Mucosa of gallbladder (tissue), 1 donor: Measurements from ENCODE around the gene LMO7. TPM values are rescaled to one million over a fixed set of nuclear protein-coding genes. Genes with fewer than 3 reads are reported as not detected.

Source experiments
- DNase-seq: peaks from one replicate; pipeline ENCODE4 v3.0.0-alpha.2; 2020; ENCODE audit warnings: low spot score
- total RNA-seq: library from RNA; stranded (reverse); gene quantifications from one replicate; pipeline ENCODE4 v1.2.1, GENCODE V29; 2021
- donor health status: DM: no; HTN: no; CAD: no.

LMO7 gene
- total RNA-seq, 1 donor from 2014 or later, result 124 TPM

DNA sequence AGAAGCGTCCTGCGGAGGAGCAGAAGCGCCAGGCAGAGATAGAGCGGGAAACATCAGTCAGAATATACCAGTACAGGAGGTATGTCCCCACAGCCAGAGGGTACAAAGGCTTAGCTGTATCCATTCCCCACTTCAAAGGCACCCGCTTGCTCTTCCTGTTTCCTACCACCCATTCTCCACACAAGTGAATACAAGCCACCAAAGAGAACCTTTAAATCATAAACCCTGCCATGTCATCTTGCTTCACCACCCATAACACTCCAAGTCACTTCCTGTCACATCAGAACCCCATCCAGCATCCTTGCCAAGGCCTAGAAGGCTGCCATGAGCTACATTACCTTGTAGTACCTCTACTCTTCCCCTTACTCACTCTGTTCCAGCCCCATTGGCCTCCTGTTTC lies 205.8 kb downstream of the LMO7 start:
- no peak for DNase-seq

DNA sequence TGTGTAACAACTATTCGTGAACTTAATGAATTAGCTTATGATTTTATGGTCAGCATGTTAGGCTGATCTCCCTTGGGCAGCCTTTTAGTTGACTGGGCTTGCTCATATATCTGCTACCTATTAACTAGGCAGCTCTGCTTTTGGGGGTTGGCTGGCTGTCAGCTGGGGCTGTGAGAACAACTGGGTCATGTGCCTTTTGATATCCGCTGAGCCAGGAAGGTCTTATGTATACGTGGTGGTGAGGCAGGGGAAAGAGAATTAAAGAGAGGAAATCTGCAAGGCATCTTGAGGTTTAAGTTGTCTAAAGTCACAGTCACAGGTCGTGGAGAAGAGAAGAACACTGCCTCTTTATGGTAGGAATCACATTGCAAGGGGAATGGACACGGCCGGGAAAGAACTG lies 206.9 kb downstream of the LMO7 start:
- no peak for DNase-seq

DNA sequence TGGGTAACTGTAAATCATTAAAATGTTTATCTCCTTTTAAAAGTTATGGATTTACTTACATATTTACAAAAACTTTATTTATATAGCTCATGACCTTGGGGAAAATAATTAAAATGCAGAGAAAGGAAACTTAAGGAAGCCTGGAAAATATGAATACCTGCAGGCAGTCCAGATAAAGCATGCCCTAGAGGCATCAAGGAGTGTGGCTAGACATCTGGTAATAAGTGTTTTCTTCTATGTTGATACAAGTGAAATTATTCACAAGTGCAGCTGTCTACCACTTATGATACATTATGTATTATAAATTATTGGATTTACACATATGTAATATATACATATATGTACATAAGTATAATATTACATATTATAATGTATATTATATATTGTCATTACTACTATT lies 207.9 kb downstream of the LMO7 start:
- DNase-seq, result no peak

DNA sequence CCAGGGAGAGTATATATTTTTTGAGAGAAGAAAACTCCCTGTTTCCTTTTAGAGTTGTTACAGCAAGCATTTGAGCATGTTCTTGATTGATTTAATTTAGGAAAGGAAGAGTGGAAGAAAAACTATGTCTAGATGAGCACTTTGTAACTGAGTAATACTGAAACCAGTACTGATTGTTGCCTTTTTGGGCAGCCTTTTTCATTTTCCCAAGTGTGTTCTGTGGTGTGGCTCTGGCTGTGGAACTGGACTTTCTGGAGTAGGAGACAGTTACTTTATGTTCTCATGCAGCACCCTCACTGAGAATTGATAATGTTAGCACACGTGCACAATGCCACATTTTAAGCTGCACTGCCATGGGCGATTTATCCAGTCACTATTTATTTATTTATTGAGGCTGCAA lies 211.5 kb downstream of the LMO7 start:
- no peak for DNase-seq

DNA sequence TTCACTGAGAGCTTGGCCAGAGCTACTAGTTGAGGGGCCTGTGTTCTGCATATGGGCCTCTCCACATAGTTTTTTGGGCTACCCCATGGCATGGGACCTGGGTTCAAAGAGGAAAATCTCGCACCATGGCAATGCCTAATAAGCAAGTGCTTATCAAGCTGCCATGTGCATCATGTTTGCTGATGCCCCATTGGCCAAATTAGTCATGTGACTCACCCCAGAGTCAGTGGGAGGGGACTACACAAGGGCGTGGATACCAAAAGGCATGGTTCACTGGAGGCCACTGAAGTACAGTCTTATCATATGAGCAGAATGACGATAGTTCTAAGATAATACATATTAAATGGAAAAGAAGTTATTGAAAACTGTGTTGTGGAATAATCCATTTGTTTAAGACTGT lies 214.8 kb downstream of the LMO7 start:
- DNase-seq, result no peak

DNA sequence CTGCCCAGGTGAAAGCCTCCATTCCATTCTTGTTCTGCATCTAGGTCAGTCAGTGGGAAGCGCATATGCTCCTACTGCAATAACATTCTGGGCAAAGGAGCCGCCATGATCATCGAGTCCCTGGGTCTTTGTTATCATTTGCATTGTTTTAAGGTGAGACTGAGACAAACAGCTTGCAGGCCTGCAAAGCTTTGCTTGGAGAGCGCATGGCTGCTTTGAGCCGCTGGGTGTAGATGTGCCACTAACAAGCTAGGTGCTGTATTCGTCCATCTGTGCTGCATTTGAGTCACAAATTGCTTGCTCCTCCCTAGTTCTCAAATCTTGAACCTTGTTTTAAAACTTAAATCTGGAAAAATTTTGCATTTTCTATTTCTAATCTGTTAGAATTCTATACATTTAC lies 219.1 kb downstream of the LMO7 start:
- no peak for DNase-seq

DNA sequence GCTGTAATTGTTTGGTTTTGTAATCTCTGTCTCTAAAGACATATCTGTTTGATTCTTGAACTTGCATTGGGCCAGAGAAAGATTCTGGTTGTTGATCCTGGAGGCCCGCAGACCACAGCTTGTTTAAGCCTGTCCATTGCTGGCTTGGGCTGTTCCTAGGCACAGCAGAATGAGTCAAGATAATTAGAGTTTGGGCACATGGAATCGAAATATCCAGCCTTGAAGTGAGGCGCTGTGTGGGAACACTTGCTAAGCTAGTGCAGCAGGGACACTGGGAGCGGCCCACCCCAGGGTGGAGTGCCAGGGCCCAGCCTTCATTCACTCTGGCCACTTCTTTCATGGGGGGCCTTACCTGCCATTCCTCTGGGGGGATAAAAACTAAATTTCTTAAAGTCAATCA lies 219.7 kb downstream of the LMO7 start:
- DNase-seq, result no peak

DNA sequence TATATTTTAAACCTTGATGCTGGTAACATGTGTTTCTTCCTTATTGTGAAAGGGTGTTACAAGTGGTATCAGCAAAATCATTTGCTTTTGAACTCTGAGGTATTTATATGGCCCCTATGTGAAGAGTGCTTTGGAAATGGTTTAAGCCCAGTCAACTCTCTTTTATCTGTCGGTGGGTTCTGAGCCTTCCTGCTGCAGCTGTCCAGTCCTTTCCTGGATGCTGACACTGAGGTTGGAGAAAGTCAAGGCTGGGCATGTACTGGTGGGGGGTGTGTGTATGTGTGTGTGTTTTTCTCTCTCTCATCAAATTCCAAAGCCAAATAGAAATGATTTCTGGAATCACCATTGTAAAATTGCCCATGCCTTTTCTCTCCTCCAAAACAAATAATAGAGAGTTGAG lies 221.2 kb downstream of the LMO7 start:
- no peak for DNase-seq

DNA sequence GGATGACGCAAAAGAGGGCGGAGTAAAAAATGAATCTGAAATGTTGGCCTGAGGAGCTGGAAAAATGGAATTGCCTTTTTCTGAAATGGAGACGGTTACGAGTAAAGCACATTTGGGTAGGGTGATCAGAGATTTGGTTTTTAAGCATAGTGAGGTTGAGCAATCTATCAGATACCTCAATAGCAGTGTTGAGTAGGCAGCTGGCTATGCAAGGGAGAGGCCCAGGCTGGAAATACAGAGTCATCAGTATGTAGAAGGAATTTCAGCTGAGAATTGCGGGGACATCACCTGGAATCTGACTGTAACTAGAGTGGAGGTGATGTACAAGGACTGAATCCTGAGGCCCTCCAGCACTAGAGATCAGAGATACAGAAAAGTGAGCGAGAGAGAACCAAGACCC lies 224.8 kb downstream of the LMO7 start:
- DNase-seq, result no peak

DNA sequence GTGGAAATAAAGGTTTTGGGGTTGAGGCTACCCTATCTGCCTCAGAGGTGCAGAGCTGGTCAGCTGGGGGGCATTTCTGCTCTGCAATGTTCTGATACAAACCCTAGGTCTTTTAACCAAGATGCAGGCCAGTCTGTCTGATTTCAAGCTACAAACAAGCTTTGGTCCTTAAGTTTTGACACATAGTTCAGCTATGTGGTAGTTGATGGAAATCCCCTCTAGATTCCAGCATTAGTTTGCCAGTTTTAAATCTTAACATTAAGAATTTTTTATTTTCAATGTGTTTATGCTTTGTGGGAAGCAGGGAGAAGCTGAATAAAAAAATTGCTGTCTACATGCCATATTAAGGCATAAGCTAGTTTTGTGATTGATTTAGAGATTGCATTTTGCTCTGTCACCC lies 225.7 kb downstream of the LMO7 start:
- no peak for DNase-seq

DNA sequence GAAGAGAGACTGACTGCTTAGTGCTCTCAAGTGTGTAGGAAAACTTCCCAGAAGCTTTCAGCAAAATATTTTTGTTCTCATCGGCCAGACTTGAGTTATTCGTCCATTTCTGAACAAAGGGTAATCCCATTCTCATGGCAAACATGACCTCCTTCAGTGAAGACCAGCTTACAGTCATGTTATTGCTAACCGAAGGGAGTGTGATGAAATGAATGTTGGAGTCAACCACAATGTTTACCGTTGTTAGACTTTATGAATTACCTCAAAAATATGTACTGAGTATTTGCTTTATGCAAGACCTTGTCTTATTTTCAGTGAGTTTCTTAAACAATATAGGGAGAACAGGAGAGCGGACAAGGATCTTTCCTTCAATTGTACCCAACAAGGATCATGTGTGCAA lies 228.6 kb downstream of the LMO7 start:
- DNase-seq, result no peak

DNA sequence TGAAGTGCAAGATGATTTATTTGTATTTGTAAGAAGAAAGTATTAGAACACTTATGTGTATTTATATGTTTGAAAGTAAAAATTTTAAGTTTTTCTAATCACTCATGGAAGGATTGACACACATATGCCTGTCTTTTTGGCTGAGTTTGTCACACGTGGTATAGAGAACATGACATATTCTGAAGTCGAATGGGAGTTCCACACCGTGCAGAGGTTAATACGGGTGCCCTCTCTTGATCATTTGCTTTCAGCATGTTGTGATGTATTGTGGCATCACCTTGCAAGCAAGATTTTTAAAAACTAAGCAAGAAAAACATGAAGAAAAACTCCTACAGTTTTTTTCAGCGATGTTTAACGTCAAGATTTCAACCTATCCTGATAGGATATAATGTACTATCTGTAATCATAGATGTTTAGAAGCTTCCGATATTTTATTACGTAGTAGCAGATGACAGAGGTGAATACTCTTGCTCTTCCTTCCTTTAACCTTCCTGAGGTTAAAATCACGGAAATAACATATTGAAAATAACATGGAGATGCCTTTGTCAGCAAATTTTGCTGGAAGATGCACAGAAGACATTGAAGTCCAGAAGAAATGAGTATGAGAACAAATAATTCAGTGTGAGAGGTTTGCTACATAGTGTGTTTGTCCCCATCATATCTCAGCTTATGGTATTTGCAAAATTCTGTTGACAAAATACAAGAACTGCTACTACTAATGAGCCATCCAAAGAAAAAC lies 231.4 kb downstream of the LMO7 start:
- DNase-seq, result no peak

DNA sequence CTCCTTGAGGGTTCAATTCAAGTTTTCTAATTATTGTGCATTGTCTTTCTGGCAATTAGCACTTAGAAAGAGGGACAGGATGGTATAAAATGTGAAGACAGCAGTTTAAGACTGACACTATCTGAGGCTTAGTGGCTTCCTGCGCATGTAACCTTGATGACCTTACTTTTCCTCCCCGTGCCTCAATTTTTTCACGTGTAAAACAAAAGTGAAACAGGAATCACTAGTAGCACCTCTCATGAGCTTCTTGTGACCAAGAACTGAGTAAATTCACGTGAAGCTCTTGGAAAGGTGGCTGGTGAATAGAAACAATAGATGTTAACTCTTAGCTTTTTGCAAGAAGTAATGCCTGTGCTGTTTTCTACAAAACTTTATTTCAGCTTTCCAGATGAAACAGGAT lies 233.9 kb downstream of the LMO7 start:
- DNase-seq, result no peak

DNA sequence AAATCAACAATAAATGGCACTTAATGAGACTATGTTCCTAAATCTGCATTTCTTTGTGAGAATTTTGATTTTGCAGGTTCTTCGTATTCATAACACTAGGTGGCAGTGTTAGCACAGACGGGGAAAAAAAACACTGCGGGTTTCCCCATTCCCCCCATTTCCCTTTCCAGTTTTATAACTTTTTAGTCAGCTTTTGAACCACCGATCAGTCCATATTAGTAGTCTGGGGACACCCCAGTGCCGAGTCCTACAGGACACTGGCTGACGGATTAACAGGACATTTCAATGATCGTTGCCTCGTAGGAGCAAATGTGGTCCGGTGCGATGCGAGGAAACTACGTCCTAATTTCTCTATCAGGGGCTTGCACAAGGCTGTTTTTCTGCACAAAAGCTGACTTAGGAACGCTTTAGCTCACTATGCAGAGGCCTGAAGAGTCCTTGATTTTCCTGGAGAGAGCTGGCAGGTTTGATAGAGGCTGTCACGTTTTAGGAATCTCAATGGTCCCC lies 234.3 kb downstream of the LMO7 start:
- DNase-seq, result no peak

DNA sequence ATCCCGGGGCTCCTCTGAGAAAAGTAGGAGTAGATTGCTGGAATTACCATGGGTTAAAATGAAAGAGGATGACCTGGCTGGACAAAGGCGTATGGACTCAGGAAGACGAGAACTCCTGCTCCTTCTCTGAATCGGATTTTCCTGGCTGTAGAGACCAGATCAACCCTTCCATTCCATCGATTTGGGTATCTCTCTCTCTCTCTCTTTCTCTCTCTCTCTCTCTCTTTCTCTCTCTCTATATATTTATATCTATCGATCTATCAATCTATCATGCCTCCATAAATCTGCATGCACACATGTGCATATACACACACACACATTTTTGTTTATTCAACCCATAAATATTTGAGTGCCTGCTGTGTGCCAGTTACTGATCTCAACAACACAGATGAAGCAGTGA lies 234.9 kb downstream of the LMO7 start:
- no peak for DNase-seq

DNA sequence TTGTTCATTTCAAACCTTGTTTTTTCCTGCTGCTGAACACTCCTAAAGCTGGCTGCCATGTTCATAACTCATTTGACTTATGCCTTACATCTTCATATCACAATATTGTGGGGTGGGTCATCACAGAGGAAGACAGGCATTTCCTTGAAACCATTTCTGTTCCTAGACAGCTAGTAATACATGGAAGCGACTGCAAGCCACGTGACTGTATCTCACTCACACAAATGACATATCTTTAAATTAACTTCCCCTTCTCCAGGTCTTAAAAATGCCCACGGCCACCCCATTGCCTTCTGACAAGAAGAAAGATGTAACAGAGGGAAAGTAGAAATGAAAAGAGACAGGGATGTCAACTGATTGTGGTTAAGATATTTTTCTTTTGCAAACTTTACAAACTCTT lies 236.8 kb downstream of the LMO7 start:
- DNase-seq, result no peak

DNA sequence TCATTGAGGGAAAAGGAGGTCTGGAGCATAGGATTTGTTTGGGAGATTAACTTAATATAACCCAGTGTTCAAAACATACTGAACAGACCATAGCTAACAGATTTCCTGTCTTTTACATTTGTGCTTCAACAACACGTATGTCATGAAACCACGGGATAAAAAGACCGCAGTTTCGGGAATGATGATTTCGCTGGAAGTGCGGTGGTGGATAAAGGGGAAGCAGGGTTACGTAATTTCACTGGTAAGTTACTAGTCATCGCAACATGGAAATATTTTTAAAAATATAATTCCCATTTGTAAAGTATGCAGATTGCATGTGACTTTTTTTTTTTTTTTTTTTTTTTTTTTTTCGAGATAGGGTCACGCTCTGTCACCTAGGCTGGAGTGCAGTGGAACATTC lies 237.4 kb downstream of the LMO7 start:
- no peak for DNase-seq

DNA sequence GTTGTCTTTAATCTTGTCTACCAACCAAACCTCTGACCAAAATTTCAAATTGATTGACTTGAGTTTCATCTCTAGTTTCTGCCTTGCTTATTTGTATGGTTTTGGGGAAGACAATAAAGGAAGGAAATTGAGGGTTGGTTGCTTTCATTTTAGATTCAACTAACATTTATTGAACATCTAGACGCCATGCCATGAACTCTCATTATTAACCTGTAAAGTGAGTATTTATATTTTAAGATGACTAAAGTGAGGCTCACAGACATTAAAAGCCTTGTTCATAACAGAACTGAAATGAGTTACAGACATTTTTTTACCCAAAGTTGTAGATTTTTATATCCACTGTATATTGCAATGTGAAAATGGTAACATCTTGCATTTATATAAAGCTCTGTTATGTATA lies 239.3 kb downstream of the LMO7 start:
- DNase-seq, result no peak

DNA sequence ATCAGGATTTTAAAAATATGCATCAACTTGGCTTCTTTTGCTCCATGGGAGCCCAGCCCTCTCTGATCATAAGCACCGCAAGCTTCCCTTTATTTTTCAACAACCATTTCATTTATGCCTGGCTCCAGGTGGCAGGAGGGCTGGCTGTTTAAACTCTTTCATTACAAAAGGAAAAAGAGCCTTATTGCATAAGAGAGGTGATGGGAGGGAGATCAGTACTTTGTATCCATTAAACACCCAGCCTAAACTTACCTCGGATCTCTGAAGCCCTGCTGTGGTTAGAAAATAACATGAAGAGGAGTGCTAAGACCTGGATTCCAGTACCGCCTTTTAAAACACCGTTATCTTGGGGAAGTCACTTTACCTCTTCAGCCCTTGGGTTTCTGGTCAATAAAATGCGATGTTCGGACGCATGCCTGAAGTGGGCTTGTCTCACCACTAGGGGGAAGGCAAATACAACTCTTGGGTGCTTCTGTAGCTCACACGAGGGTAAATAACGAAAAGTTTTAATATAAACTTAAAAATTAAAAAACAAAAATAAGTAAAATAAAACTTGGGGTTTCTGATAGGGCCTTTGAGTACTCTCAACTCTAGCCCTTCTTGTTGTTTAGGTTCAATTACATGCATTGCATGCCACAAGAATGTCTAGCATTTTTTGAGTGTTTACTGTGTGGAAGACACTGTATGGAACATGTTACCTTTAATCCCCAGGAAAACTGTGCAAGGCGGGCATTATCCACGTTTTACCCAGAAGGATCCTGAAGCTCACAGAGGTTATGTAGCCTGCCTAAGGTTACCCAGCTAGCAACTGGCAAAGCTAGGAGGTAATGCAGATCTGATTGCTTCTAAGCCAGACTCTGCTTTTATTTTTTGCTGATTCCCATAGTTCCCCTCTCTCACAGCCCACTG lies 240.3 kb downstream of the LMO7 start:
- peak; percentile 56 for DNase-seq

DNA sequence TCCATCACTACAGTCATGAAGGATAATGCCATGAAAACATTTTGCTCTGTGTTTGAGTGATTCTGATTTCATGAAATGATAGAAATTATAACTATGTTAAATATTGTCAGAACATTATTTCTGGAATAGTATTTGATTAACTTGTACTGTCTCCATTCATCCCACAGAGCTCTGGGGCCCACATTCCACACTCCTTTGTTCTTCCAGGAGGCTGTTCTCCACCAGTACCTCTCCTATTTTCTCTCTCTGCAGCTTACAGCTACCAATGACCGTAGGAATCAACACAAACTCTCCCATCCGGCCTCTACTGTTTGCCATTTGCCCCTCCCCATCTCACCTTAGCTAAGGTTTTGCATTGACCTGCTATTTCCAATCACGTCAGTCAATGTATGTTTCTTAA lies 240.9 kb downstream of the LMO7 start:
- no peak for DNase-seq

DNA sequence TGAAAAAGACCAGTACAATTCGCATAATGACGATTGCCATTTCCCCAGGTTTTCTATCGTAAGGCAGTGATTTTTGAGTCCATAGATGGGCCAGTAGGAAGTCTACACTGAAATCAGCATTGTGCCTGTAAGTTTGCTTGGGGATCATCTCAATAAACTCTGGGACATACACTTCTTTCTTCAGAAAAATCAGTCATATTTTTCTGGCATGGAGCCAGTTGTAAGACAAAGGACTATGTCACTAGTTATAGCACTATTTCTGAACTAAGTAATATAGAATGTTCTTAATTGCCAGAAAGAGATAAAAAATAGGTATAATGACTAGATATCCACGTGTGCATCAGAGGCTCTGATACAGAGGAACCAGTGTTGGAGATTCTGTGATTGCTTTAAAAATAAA lies 243.5 kb downstream of the LMO7 start:
- no peak for DNase-seq

DNA sequence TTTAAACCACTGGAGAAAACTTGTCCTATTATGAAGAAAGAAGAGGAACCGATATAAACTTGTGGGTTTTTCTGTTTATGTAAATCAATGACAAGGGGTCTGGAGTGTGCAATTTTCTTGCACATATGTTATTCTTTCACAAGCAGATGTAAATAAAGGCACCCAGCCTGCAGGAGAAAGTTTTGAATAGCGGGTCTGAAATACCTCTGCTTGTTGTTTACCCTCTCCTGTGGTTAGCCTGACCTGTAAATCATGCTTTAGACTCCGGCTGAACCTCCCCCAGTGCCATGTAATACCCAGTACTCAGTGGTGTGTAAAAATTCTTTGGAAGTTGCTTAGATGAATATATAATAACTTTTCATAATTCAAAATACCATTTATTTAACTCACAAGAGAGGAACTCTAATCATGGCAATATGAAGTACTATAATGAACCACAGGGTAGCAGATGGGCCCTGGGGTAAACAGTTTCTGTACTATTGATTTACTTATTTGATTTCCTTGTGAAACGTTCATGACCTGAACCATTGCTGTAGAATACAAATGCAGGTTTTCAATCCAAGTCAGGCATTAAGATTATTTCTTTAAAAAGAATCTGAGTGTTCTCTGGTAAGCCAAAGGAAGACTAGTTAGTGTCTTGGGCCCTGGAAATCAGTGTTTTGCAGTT lies 245.1 kb downstream of the LMO7 start:
- no peak for DNase-seq

DNA sequence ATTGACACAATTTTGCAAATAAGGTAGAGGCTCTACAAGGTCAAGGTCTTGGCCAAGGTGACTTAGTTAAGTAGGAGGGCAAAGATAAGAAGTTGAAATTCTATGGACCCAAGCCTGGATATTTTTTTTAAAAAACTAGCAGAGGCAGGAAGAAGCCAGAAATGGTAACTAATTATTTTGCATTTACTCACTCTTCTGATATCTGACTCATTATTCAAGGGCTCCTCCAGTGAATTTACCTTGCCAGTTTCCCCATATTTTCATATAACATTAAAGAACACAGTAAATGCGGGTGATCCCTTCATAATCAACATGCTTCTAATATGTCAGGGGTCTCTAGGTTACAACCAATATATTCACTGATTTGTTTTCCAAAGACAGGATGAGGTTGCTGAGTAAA lies 246.1 kb downstream of the LMO7 start:
- no peak for DNase-seq
